ENCODE results near the gene ERBIN.

Gene ERBIN

GRCh38 chr5:65978251-65978650 is 51.9 kb downstream of the ERBIN start:
- ChIA-PET CTCF (no interaction called here), POLR2A (no interaction called here)
- no peak for TF ChIP-seq CTCF (IDR thresholded peaks at IDR 0.05; ENCODE audit: control extremely low read depth, extremely low read depth, low read depth, missing control alignments)
- no peak for DNase-seq (ENCODE audit: extremely low spot score)

GRCh38 chr5:65981548-65981947 is 55.2 kb downstream of the ERBIN start:
- ChIA-PET CTCF (interaction anchor here (1.0 kb wide), 1 partner anchor 11 kb away, joined by 3 read pairs; no protein-coding TSS in a partner anchor), POLR2A (no interaction called here)
- no peak for TF ChIP-seq CTCF (IDR thresholded peaks at IDR 0.05; ENCODE audit: control extremely low read depth, extremely low read depth, low read depth, missing control alignments)
- no peak for DNase-seq (ENCODE audit: extremely low spot score)

GRCh38 chr5:65981969-65982619 is 55.7 kb downstream of the ERBIN start:
- no peak for TF ChIP-seq CTCF (IDR thresholded peaks at IDR 0.05; ENCODE audit: control extremely low read depth, extremely low read depth, low read depth, missing control alignments)
- DNase-seq (ENCODE audit: extremely low spot score): no peak
- ChIA-PET CTCF (interaction anchor here (1.0 kb wide), 1 partner anchor 12 kb away, joined by 3 read pairs; no protein-coding TSS in a partner anchor), POLR2A (no interaction called here)

- ChIA-PET POLR2A (no interaction called here), CTCF (no interaction called here)
- DNase-seq (ENCODE audit: extremely low spot score): no peak
- no peak for TF ChIP-seq CTCF (IDR thresholded peaks at IDR 0.05; ENCODE audit: control extremely low read depth, extremely low read depth, low read depth, missing control alignments)
These were observed 56.3 kb downstream of the ERBIN start for GRCh38 chr5:65982635-65983034.

GRCh38 chr5:65984098-65984885 is 57.9 kb downstream of the ERBIN start:
- TF ChIP-seq CTCF (IDR thresholded peaks at IDR 0.05; ENCODE audit: control extremely low read depth, extremely low read depth, low read depth, missing control alignments): no peak
- ChIA-PET POLR2A (no interaction called here), CTCF (no interaction called here)

GRCh38 chr5:65986050-65986451 is 59.7 kb downstream of the ERBIN start:
- no peak for DNase-seq (ENCODE audit: extremely low spot score)
- ChIA-PET CTCF (interaction anchor here (0.9 to 1.3 kb wide), 5 partner anchors 13 to 62 kb away, joined by 3 to 4 read pairs (median 3); no protein-coding TSS in a partner anchor), POLR2A (interaction anchor here (0.6 kb wide), 1 partner anchor 50 kb away, joined by 3 read pairs; no protein-coding TSS in a partner anchor)
- TF ChIP-seq CTCF (IDR thresholded peaks at IDR 0.05; ENCODE audit: control extremely low read depth, extremely low read depth, low read depth, missing control alignments): no peak

More at GRCh38 chr5:65984098-65984885, 57.9 kb downstream of the ERBIN start:
- DNase-seq (ENCODE audit: extremely low spot score): no peak

Data from GM10248 (cell line).